Midbrain (tissue), 1 donor: Measurements from ENCODE around the gene KLRC2.
"Not testable (repeated sequence)": the region's sequence is repeated elsewhere in the genome, so short reads cannot be mapped to it uniquely, and the experiment has no call there.

Source experiments
- DNase-seq: peaks from one replicate; lab custom pipeline; 2025; lab: John Stamatoyannopoulos, UW

Gene KLRC2

DNA sequence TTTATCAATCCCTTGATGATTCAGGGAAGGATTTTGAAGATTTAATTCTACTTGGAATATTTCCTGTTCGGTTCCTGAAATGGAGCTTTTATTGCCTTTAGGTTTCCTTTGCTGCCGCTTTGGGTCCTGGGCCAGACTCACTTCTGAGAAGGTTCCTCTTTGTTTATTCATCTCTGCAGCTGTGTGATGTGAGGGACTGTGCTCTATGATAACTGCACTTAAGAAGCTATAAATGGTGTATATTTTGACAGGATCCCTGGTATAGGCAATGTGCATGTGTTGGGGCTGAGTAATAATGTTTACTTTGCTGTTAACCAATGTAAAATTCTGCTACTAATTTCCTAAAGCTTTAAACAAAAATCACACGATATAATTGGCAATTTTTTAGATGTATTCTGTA, at the start of gene KLRC2:
TSS of gene KLRC2 (minus strand) at position 195 of the 400 bp plus-strand sequence. CDS start at position 171, 24 bp downstream.
- DNase-seq: not testable (repeated sequence)

DNA sequence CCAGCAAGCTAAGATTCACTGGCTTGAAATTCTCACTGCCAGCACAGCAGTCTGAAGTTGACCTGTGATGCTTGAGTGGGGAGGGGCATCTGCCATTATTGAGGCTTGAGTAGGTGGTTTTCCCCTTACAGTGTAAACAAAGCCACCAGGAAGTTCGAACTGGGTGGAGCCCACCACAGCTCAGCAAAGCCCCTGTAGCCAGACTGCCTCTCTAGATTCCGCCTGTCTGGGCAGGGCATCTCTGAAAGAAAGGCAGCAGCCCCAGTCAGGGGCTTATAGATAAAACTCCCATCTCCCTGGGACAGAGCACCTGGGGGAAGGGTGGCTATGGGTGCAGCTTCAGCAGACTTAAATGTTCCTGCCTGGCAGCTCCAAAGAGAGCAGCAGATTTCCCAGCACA, 46.1 kb upstream of the KLRC2 start:
- not testable (repeated sequence) for DNase-seq

DNA sequence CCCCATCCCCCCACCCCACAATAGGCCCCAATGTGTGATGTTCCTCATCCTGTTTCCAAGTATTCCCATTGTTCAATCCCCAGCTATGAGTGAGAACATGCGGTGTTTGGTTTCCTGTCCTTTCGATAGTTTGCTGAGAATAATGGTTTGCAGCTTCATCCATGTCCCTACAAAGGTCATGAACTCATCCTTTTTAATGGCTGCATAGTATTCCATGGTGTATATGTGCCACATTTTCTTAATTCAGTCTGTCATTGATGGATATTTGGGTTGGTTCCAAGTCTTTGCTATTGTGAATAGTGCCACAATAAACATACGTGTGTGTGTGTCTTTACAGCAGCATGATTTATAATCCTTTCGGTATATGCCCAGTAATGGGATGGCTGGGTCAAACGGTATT, 37.0 kb upstream of the KLRC2 start:
- not testable (repeated sequence) for DNase-seq

DNA sequence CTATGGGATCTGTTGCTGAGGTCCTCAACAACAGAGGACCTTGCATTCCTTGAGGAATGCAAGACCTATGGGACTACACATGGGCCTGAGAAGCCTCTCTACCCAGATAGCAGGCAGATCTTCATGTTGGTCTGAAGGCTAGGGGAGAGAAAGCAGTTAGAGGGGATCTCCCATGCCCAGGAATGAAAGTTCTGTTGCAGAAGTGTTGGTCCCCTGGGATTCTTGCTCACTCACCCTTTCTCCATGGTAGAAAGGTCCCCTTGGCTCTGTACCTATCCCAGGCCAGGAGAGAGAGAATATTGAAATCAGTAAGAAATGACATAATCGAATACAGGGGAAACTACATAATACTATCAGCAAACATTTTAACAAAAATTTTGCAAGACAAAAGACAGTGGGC, 33.9 kb upstream of the KLRC2 start:
- no peak for DNase-seq

DNA sequence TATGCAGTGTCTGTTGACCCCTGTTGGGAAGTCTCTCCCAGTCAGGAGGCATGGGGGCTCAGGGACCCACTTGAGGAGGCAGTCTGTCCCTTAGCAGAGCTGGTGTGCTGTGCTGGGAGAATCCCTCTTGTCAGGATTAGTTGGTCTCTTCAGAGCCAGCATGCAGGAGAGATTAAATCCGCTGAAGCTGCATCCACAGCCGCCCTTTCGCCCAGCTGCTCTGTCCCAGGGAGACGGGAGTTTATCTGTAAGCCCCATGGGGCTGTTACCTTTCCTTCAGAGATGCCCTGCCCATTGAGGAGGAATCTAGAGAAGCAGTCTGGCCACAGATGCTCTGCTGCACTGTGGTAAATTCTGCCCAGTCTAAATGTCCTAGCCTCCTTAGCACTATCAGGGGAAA, 30.5 kb upstream of the KLRC2 start:
- DNase-seq: no peak

DNA sequence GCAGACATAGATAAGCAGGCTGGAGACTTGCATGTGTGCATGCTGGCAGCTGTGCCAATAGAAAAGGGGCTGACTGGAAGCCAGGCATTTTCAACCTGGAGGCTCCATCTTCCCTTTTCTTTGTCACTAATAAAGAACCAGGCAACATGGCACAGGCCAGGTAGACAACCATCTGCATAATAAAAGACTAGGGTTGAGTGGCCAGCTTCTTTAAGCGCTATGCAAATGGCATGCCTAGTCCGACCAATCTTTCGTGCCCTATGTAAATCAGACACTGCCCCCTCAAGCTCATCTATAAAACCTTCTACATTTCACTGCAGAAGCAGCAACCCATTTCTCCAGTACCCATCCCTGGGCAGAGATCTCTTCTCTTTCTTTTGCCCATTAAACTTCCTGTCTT, 21.9 kb upstream of the KLRC2 start:
- no peak for DNase-seq

DNA sequence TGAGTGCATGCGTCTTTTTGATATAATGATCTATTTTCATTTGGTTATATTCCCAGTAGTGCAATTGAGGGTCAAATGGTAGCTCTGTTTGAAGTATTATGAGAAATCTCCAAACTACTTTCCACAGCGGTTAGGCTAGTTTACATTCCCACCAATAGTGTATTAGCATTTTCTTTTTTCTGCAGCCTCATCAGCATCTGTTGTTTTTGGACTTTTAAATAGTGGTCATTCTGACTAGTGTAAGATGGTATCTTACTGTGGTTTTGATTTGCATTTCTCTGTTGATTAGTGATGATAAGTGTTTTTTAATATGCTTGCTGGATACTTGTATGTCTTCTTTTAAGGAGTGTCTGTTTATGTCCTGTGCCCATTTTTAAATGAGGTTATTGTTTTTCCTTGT, 21.0 kb upstream of the KLRC2 start:
- DNase-seq: no peak

DNA sequence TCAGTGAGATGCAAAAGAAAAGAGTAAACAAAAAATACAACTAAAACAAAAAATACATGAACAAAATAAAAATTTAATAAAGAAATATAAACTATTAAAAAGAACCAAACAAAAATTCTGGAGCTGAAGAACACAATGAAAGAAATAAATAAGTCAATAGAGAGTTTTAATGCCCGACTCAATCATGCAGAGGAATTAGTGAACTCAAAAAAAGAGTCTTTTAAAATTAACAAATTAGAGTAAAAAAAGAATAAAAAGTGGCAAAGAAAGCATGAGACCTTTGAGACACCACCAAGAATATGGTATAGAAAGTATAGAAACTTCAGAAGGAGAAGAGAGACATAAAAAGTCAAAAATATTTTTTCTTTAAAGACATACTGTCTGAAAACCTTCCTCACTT, 20.0 kb upstream of the KLRC2 start:
- DNase-seq: no peak

DNA sequence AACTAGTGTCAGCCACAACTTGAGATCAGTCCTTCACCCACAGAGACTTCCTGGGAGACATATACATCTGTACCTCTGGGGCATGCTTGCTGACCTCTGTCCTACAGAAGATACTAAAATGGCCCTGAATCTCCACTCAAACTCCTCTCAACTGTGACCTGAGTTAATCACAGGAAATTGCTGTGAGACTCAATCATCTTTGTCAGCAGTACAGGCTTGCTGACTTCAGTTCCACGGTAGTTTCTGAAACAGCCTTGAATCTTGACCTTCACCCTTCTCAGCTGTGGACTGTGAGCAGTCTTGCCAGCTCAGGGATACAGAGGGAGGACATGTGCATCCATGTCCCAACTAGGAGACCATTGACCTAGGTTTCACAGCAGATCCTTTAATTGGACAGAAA, 18.7 kb upstream of the KLRC2 start:
- no peak for DNase-seq

DNA sequence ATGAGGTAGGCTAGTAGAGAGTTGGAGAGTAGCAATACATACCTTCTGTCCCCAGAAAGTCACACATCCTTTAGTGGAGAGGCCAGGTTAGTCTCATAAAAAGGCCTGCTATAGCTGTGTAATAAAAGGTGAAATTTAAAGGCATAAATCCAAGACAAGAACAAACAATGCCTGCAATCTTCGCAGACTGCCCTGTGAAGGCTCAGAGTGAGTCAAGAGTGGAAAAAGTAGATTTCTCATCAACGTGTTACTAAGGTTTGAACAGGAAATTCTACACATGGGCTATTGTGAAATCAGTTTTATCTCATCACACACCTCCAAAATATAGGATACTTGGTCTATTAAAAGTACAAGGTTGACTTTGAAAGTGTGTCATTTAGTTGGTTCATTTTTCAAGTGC, 17.3 kb upstream of the KLRC2 start, which contains the start of gene KLRC1:
TSS of gene KLRC1 (minus strand) at position 222 of the 400 bp plus-strand sequence. CDS start 2,221 bp downstream, outside the sequence.
- DNase-seq: no peak

DNA sequence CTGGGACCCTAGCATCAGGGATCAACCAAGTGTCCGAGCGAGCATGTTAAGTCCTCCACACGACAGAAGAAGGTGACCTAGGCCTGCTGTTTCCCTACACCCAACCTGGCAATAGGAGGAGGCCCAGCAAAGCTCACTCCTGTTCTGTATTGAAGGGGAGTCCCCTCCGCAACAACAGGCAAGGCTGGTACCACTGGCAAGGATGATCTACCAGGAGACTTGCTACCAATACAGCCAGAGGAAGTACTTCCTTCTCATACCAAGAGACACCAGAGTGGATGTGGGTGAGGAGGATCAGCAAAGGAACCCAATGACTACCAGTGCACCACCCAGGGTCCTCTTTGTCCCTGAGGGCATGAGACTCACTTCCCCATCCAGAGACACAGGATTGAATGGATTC, 12.4 kb upstream of the KLRC2 start:
- DNase-seq: no peak

DNA sequence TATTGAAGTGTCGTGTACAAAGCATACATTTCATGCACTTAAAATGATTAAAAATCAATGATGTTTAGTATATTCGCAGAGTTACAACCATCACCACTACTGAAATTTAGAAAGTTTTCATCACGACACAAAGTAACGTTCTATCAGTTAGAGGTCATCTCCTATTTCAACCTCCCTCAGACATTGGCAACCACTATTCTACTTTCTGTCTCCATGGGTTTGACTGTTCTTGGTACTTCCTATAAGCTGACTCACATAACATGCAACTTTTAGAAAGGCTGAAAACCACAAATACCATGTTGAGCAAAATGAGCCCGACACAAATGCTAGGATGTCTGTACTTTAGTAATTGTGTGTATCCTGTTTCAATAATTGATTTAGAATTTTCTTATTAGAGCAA, 10.2 kb upstream of the KLRC2 start:
- DNase-seq: not testable (repeated sequence)

DNA sequence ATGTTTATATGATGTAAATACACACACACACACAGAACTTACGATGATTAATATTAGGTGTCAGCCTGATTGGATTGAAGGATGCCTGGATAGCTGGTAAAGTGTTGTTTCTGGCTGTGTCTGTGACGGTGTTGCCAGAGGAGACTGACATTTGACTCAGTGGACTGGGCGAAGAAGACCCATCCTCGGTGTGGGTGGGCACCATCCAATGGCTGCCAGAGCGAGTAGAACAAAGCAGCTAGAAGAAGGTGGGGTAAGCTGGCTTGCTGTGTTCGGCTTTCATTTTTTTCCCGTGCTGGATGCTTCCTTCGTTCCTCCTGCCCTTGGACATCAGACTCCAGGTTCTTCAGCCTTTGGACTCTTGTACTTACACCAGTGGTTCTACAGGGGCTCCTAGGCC, 5.3 kb upstream of the KLRC2 start:
- DNase-seq: not testable (repeated sequence)

DNA sequence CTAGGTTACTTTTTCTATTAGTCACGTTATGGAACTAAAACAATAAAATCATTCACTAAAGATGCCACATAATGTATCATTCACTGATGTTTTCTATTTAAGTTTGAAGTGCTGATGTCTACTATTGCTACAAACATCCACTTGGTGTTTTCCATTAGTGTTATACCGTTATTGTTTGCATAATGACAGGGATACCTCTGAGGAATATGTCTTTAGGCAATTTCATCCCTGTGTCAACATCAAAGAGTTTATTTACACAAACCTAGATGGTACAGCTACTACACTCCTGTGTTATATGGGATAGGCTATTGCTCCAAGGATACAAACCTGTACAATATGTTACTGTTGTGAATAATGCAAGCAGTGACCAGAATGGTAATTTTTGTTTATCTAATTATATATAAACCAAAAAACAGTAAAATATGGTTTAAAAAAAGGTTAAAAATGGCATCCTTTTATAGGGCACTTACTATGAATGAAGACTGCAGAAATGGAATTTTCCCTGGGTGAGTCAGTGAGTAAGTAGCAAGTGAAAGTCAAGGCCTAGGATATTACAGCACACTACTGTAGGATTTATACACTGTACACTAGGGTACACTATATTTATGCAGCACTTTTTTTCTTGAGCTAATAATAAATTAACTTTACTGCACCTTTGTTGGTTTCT, 3.9 kb upstream of the KLRC2 start:
- DNase-seq: not testable (repeated sequence)

DNA sequence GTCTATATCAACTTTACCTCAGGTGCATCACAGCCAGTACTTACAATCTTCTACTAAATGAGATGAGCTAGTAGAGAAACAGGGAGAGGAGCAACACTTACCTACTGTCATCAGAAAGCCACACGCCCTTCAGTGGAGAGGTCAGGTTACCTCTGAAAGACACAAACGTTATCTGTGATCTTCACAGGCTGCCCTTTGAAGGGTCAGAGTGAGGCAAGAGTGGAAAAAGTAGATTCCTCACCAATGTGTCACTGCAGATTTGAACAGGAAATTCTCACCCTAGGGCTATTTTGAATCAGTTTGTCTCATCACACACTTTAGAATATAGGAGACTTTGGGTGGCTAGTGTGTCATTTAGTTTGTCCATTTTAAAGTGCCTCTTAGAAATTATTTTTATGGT, 1.8 kb upstream of the KLRC2 start:
- not testable (repeated sequence) for DNase-seq

DNA sequence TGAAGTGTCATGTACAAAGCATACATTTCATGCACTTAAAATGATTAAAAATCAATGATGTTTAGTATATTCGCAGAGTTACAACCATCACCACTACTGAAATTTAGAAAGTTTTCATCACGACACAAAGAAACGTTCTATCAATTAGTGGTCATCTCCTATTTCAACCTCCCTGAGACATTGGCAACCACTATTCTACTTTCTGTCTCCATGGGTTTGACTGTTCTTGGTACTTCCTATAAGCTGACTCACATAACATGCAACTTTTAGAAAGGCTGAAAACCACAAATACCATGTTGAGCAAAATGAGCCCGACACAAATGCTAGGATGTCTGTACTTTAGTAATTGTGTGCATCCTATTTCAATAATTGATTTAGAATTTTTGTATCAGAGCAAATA, 5.2 kb downstream of the KLRC2 start:
- DNase-seq: not testable (repeated sequence)

DNA sequence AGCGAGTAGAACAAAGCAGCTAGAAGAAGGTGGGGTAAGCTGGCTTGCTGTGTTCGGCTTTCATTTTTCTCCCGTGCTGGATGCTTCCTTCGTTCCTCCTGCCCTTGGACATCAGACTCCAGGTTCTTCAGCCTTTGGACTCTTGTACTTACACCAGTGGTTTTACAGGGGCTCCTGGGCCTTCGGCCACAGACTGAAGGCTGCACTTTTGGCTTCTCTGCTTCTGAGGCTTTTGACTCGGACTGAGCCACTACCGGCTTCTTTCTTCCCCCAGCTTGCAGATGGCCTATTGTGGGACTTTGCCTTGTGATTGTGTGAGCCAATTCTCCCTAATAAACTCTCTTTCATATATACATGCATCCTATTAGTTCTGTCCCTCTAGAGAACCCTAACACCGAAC, 9.9 kb downstream of the KLRC2 start:
- not testable (repeated sequence) for DNase-seq

DNA sequence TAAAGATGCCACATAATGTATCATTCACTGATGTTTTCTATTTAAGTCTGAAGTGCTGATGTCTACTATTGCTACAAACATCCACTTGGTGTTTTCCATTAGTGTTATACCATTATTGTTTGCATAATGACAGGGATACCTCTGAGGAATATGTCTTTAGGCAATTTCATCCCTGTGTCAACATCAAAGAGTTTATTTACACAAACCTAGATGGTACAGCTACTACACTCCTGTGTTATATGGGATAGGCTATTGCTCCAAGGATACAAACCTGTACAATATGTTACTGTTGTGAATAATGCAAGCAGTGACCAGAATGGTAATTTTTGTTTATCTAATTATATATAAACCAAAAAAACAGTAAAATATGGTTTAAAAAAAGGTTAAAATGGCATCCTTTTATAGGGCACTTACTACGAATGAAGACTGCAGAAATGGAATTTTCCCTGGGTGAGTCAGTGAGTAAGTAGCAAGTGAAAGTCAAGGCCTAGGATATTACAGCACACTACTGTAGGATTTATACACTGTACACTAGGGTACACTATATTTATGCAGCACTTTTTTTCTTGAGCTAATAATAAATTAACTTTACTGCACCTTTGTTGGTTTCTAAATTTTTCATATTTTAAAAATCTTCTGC, 11.4 kb downstream of the KLRC2 start:
- not testable (repeated sequence) for DNase-seq

DNA sequence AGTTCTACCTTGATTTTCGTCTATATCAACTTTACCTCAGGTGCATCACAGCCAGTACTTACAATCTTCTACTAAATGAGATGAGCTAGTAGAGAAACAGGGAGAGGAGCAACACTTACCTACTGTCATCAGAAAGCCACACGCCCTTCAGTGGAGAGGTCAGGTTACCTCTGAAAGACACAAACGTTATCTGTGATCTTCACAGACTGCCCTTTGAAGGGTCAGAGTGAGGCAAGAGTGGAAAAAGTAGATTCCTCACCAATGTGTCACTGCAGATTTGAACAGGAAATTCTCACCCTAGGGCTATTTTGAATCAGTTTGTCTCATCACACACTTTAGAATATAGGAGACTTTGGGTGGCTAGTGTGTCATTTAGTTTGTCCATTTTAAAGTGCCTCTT, 13.7 kb downstream of the KLRC2 start:
- DNase-seq: not testable (repeated sequence)

DNA sequence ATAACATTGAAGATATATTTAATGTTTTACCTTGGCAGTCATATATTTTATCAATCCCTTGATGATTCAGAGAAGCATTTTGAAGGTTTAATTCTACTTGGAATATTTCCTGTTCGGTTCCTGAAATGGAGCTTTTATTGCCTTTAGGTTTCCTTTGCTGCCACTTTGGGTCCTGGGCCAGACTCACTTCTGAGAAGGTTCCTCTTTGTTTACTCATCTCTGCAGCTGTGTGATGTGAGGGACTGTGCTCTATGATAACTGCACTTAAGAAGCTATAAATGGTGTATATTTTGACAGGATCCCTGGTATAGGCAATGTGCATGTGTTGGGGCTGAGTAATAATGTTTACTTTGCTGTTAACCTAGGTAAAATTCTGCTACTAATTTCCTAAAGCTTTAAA, 15.5 kb downstream of the KLRC2 start, which contains the start of gene KLRC3:
TSS of gene KLRC3 (minus strand) at position 262 of the 400 bp plus-strand sequence. CDS start at position 217, 45 bp downstream.
- not testable (repeated sequence) for DNase-seq

DNA sequence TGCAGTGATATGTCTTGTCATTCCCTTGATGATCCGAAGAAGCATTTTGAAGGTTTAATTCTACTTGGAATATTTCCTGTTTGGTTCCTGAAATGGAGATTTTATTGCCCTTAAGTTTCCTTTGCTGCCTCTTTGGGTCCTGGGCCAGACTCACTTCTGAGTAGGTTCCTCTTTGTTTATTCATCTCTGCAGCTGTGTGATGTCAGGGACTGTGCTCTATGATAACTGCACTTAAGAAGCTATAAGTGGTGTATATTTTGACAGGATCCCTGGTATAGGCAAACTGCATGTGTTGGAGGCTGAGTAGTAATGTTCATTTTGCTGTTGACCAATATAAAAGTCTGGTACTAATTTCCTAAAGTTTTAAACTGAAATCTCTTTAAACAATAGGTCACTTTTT, 26.4 kb downstream of the KLRC2 start, which contains the start of gene KLRC4:
TSS of gene KLRC4 (minus strand) at position 366 of the 400 bp plus-strand sequence. CDS start at position 184, 182 bp downstream.
- DNase-seq: no peak

DNA sequence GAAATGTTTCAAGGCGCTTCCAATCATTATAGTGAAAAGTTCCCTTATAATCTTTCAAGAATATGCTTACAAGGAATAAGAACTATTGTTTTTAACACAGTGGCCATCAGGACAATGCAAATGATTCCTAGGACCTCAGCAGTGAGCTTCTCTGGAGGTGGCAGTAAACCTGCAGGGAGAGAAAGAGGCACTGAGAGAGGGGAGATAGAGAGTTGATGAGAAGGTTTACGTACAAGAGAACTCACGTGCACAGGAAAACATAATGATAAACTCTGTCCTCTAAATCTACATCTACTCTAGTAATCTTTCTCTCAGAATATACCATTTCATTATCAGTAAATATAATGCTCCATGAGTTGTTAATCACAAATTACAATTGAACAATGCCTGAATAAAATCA, 27.0 kb downstream of the KLRC2 start:
- DNase-seq: no peak

DNA sequence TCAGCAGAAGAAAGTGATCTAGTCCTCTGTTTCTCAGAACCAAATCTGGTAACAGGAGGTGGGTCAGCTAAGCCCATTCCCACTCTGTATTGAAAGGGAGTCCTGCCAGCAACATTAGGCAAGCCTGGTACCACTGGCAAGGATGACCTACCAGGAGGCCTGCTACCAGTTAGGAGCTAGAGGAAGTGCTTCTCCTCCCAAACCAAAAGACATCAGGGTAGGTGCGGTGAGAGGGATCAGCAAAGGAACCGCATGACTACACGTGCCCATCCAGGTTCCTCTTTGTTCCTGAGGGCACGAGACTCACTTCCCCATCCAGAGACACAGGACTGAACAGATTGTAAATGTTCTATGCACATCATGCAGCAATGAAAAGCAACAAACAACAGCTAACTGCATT, 29.1 kb downstream of the KLRC2 start:
- DNase-seq: no peak
